ENCODE measurements around the gene IL22RA2.

GRCh38 chr6:137218917-137219663 lies 45.6 kb upstream of the IL22RA2 start, which contains the start of gene IFNGR1:
- TF ChIP-seq CTCF (IDR thresholded peaks at IDR 0.05) (no peak), POLR2A (IDR thresholded peaks at IDR 0.05; ENCODE audit: low read depth) (peak; percentile 99), EP300 (IDR thresholded peaks at IDR 0.05) (no peak), POLR2AphosphoS5 (IDR thresholded peaks at IDR 0.05) (peak; percentile 99 to 100)
